HCT116 (cell line): Measurements from ENCODE around the gene KCNAB2. TPM values are rescaled to one million over a fixed set of nuclear protein-coding genes. Genes with fewer than 3 reads are reported as not detected.

Experiments used
- ATAC-seq: fragments of 200-7000 bp; cut with Tn5 transposase; 2 replicates; pipeline ENCODE4 v1.9.1; 2020; ENCODE audit warnings: mild to moderate bottlenecking, moderate library complexity
- BruUV-seq: library from RNA; stranded (reverse); fragments of 400-500 nt; replicated peaks from 2 replicates; lab custom pipeline; 2021; lab: Mats Ljungman, UMichigan
- CTCF ChIA-PET: fragments of 300-600 bp; sonication (Branson Sonifier 250); formaldehyde crosslinking; loops from one replicate; lab custom pipeline; 2021; ENCODE audit warnings: antibody characterized with exemption; lab: Charles Lee
- POLR2A ChIA-PET: fragments of 300-600, 350-600 bp; sonication (Branson Sonifier 250); formaldehyde crosslinking; loops from one replicate; lab custom pipeline; 2021; ENCODE audit warnings: antibody characterized with exemption; lab: Charles Lee
- RAD21 ChIA-PET, 2 experiments: fragments of 300-600 bp; sonication (Branson Sonifier 250); formaldehyde crosslinking; loops; one replicate each; lab custom pipeline; 2023; ENCODE audit warnings: low total read pairs in 2 of 2; ENCODE audit not compliant: uncharacterized antibody in 2 of 2, unreplicated experiment in 2 of 2, low non-redundant PET in 1 of 2; lab: Charles Lee
- DNase-seq: peaks from one replicate; pipeline ENCODE4 v3.0.0-alpha.2; 2010; ENCODE audit warnings: low read depth, low spot score
- H2AFZ ChIP-seq: fragments of 200-600 bp; shearing (Covaris generic), sonication (generic); 2 replicates; pipeline ENCODE4 v1.6.1; 2017; ENCODE audit warnings: low read depth, mixed run types, mixed read lengths, antibody characterized with exemption, low read length; ENCODE audit not compliant: poor library complexity, severe bottlenecking
- H3K27ac ChIP-seq: 2 replicates; pipeline ENCODE4 v1.5.1; 2012; ENCODE audit warnings: low read depth, low read length
- H3K27me3 ChIP-seq: fragments of 200-600 bp; sonication (generic); 2 replicates; pipeline ENCODE4 v1.6.1; 2016; ENCODE audit warnings: mixed run types, low read length, mixed read lengths; ENCODE audit not compliant: insufficient read depth
- H3K36me3 ChIP-seq, 2 experiments: fragments of 200-500 bp in 1 of 2; fragments of 200-600 bp in 1 of 2; sonication (Bioruptor generic) in 1 of 2; sonication (generic) in 1 of 2; 2 replicates each; pipeline versions ENCODE4 v1.5.1 to v1.6.1; 2014 to 2016; ENCODE audit warnings: low read length in 2 of 2, inconsistent platforms in 1 of 2, mixed read lengths in 1 of 2, mixed run types in 1 of 2; ENCODE audit not compliant: insufficient read depth in 2 of 2, control insufficient read depth in 1 of 2
- H3K4me1 ChIP-seq, 2 experiments: fragments of 200-600 bp in 1 of 2; sonication (generic) in 1 of 2; 2 replicates each; pipeline versions ENCODE4 v1.5.1 to v1.6.1; 2012 to 2017; ENCODE audit warnings: low read length in 2 of 2, inconsistent platforms in 1 of 2, mild to moderate bottlenecking in 1 of 2, mixed read lengths in 1 of 2, mixed run types in 1 of 2, moderate library complexity in 1 of 2; ENCODE audit not compliant: insufficient read depth in 2 of 2, control insufficient read depth in 1 of 2
- H3K4me2 ChIP-seq: fragments of 200-600 bp; sonication (generic); 2 replicates; pipeline ENCODE4 v1.6.1; 2017; ENCODE audit warnings: mixed run types, low read length, mixed read lengths
- H3K4me3 ChIP-seq, 2 experiments: fragments of 200-600 bp in 1 of 2; sonication (generic) in 1 of 2; replicated peaks in 1 of 2; 2 replicates each; pipeline ENCODE4 v1.5.1; 2011 to 2016; ENCODE audit warnings: low read length in 2 of 2, control low read depth in 1 of 2, low read depth in 1 of 2, mild to moderate bottlenecking in 1 of 2, mixed read lengths in 1 of 2, mixed run types in 1 of 2
- H3K79me2 ChIP-seq: fragments of 200-600 bp; sonication (generic); 2 replicates; pipeline ENCODE4 v1.6.1; 2017; ENCODE audit warnings: mild to moderate bottlenecking, mixed run types, low read length, moderate library complexity, mixed read lengths; ENCODE audit not compliant: insufficient read depth
- H3K9ac ChIP-seq: fragments of 200-600 bp; sonication (generic); 2 replicates; pipeline ENCODE4 v1.6.1; 2016; ENCODE audit warnings: low read length, mixed read lengths
- H3K9me2 ChIP-seq: fragments of 200-600 bp; sonication (generic), shearing (Covaris generic); 2 replicates; pipeline ENCODE4 v1.6.1; 2017; ENCODE audit warnings: mixed run types, mild to moderate bottlenecking, moderate library complexity; ENCODE audit not compliant: insufficient read depth
- H3K9me3 ChIP-seq, 2 experiments: fragments of 200-500 bp in 1 of 2; fragments of 200-600 bp in 1 of 2; sonication (Bioruptor generic) in 1 of 2; sonication (generic) in 1 of 2; 2 replicates each; pipeline ENCODE4 v1.6.1; 2014 to 2017; ENCODE audit warnings: low read length in 2 of 2, mixed read lengths in 2 of 2, inconsistent platforms in 1 of 2, low read depth in 1 of 2, mild to moderate bottlenecking in 1 of 2, mixed run types in 1 of 2, moderate library complexity in 1 of 2; ENCODE audit not compliant: control insufficient read depth in 1 of 2, insufficient read depth in 1 of 2
- H4K20me1 ChIP-seq: fragments of 200-600 bp; sonication (generic), shearing (Covaris generic); 2 replicates; pipeline ENCODE4 v1.6.1; 2017; ENCODE audit warnings: mixed run types, mild to moderate bottlenecking, moderate library complexity; ENCODE audit not compliant: insufficient read depth
- CEBPB ChIP-seq: IDR thresholded peaks from 2 replicates; pipeline ENCODE4 v1.6.1; 2012; ENCODE audit warnings: low read depth
- ELF1 ChIP-seq: IDR thresholded peaks from 2 replicates; pipeline ENCODE4 v1.6.1; 2012; ENCODE audit warnings: low read depth, borderline replicate concordance
- EZH2phosphoT487 ChIP-seq: fragments of 200-600 bp; IDR thresholded peaks from 2 replicates; pipeline ENCODE4 v1.6.1; 2018; ENCODE audit warnings: antibody characterized with exemption, borderline replicate concordance
- MAX ChIP-seq: IDR thresholded peaks from 2 replicates; pipeline ENCODE4 v1.6.1; 2012
- POLR2AphosphoS5 ChIP-seq: IDR thresholded peaks from 2 replicates; pipeline ENCODE4 v1.6.1; 2011; ENCODE audit warnings: mild to moderate bottlenecking, low read depth, low read length, moderate library complexity
- TCF7L2 ChIP-seq: IDR thresholded peaks from 2 replicates; pipeline ENCODE4 v1.7.0; 2011; ENCODE audit warnings: borderline replicate concordance, inconsistent platforms; ENCODE audit not compliant: insufficient read depth, insufficient read length; ENCODE audit errors: extremely low read depth
- YY1 ChIP-seq: IDR thresholded peaks from 2 replicates; pipeline ENCODE4 v1.6.1; 2011; ENCODE audit warnings: low read length, low read depth, moderate library complexity, mild to moderate bottlenecking; ENCODE audit not compliant: insufficient replicate concordance; ENCODE audit errors: extremely low read depth
- ZNF274 ChIP-seq: fragments of 200-500 bp; sonication (Bioruptor generic); IDR thresholded peaks from 2 replicates; pipeline ENCODE4 v1.6.1; 2014; ENCODE audit warnings: mild to moderate bottlenecking, low read depth, low read length, inconsistent platforms
- intact Hi-C: fragments of 100-400 bp; cut with micrococcal nuclease; formaldehyde crosslinking; loops from 2 replicates; pipeline ENCODE4 v1.10.0; 2022
- total RNA-seq: library from RNA; stranded (reverse); gene quantifications from one replicate; pipeline ENCODE4 v1.2.1, GENCODE V29; 2021; ENCODE audit not compliant: unreplicated experiment
- TF ChIP-seq, protein P1 (sequence below): IDR thresholded peaks from 2 replicates; pipeline ENCODE4 v1.6.1; 2012
- TF ChIP-seq, protein P2 (sequence below): IDR thresholded peaks from 2 replicates; pipeline ENCODE4 v1.6.1; 2012; ENCODE audit warnings: low read depth

Gene KCNAB2
- total RNA-seq, 1 experiment from 2014 or later, result 18.1 TPM

DNA sequence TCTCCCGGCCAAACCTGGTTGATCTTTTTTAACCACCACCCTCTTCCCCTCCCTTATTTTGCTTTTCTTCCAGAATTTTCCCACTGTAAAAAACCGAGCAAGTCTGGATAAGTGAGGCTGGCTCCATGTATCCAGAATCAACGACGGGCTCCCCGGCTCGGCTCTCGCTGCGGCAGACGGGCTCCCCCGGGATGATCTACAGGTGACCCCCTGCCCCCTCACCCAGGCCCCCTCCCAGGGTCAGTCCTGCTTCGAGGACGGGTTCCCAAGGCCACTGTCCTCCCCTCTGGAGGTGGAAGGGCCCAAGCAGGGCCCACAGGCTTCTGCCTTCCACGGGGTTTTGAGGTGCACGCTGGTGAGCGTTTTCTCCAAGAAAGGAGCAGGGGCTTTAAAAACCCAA is 5.2 kb upstream of the KCNAB2 start (continued):
- TF ChIP-seq, protein P1, sequence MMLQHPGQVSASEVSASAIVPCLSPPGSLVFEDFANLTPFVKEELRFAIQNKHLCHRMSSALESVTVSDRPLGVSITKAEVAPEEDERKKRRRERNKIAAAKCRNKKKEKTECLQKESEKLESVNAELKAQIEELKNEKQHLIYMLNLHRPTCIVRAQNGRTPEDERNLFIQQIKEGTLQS, result no peak
- TF ChIP-seq ELF1, result no peak
- no peak for TF ChIP-seq MAX
- no peak for TF ChIP-seq YY1

DNA sequence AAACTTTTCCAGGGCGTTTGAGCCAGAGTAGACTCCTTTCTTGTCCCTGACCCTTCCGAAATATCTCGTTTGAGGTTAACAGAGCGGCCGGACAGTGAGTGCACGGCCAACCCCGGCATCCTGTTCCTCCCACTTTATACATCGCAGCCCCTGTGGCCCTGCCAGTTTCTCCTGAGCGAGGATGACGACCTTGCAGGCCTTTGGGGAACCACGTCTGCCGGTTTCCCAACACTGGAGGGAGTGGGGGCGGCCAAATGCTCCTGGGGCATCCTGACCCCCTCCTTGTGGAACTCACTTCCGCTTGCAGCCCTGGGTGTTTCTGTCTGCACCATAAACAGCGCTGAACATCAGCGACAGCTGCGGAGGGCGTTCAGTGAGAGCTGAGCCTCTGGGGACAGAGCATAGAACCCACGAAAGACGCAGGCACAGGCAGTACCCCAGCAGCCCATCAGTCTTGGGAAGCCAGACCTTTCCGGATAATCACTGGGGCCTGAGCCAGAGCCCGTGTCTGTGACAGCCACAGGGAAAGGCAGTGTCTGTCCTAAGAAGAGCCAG is 4.8 kb upstream of the KCNAB2 start:
- no peaks in the 10 kb centered on the region for H4K20me1 ChIP-seq
- RAD21 ChIA-PET, result no interaction called here
- no peak overlapping the region for H2AFZ ChIP-seq
- intact Hi-C loops, result no loop called here
- H3K4me1 ChIP-seq, result no peaks in the 10 kb centered on the region
- no peaks in the 10 kb centered on the region for H3K27me3 ChIP-seq
- CTCF ChIA-PET, result interaction anchor here (1.0 kb wide), 1 partner anchor 204 kb away, joined by 3 read pairs; no protein-coding TSS in a partner anchor
- BruUV-seq, result no TSS peak
- H3K79me2 ChIP-seq, result no peaks in the 10 kb centered on the region
- POLR2A ChIA-PET, result no interaction called here
- ATAC-seq (peak; percentile 21; the same call in 1 of the 2 replicates), DNase-seq (no peak)
- H3K36me3 ChIP-seq, result no peaks in the 10 kb centered on the region
- no peak overlapping the region for H3K27ac ChIP-seq
- H3K9me2 ChIP-seq, result no peaks in the 10 kb centered on the region
- TF ChIP-seq, protein P2, sequence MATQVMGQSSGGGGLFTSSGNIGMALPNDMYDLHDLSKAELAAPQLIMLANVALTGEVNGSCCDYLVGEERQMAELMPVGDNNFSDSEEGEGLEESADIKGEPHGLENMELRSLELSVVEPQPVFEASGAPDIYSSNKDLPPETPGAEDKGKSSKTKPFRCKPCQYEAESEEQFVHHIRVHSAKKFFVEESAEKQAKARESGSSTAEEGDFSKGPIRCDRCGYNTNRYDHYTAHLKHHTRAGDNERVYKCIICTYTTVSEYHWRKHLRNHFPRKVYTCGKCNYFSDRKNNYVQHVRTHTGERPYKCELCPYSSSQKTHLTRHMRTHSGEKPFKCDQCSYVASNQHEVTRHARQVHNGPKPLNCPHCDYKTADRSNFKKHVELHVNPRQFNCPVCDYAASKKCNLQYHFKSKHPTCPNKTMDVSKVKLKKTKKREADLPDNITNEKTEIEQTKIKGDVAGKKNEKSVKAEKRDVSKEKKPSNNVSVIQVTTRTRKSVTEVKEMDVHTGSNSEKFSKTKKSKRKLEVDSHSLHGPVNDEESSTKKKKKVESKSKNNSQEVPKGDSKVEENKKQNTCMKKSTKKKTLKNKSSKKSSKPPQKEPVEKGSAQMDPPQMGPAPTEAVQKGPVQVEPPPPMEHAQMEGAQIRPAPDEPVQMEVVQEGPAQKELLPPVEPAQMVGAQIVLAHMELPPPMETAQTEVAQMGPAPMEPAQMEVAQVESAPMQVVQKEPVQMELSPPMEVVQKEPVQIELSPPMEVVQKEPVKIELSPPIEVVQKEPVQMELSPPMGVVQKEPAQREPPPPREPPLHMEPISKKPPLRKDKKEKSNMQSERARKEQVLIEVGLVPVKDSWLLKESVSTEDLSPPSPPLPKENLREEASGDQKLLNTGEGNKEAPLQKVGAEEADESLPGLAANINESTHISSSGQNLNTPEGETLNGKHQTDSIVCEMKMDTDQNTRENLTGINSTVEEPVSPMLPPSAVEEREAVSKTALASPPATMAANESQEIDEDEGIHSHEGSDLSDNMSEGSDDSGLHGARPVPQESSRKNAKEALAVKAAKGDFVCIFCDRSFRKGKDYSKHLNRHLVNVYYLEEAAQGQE, result no peak
- TF ChIP-seq POLR2AphosphoS5, result no peak
- no peak for TF ChIP-seq TCF7L2
- TF ChIP-seq CEBPB, result no peak
- TF ChIP-seq YY1, result no peak
- no peak for TF ChIP-seq EZH2phosphoT487
- TF ChIP-seq ZNF274, result no peak
- no peaks in the 10 kb centered on the region for H3K9me3 ChIP-seq
- no peak overlapping the region for H3K4me3 ChIP-seq
- no peak overlapping the region for H3K4me2 ChIP-seq
- no peak overlapping the region for H3K9ac ChIP-seq
